HepG2 (cell line): Measurements from ENCODE around the gene MST1. TPM values are rescaled to one million over a fixed set of nuclear protein-coding genes. Genes with fewer than 3 reads are reported as not detected.

Experiments used
- KLF16 ChIP-seq, 2 experiments: sonication (generic) in 1 of 2; formaldehyde crosslinking in 1 of 2; IDR thresholded peaks; 2 replicates each; pipeline versions ENCODE4 v1.6.1 to v1.8.0; 2016 to 2023; ENCODE audit warnings: missing genetic modification reagents in 2 of 2, missing compliant biosample characterization in 1 of 2
- MBNL3 ChIP-seq: fragments of 250-450 bp; sonication (Bioruptor Pico); conservative IDR thresholded peaks from 2 replicates; pipeline ENCODE4 v1.8.0; 2022; ENCODE audit warnings: mild to moderate bottlenecking, inconsistent platforms
- MED1 ChIP-seq: sonication (generic); formaldehyde crosslinking; IDR thresholded peaks from 2 replicates; pipeline ENCODE4 v1.4.0; 2020; ENCODE audit warnings: missing genetic modification reagents
- MEIS2 ChIP-seq: sonication (generic); formaldehyde crosslinking; IDR thresholded peaks from 2 replicates; pipeline ENCODE4 v1.9.0; 2021; ENCODE audit warnings: mild to moderate bottlenecking, missing genetic modification reagents
- RBM39 ChIP-seq: fragments of 200-400 bp; formaldehyde crosslinking; IDR thresholded peaks from one replicate; pipeline ENCODE4 v1.6.1; 2018; ENCODE audit warnings: antibody characterized with exemption, mild to moderate bottlenecking, low read depth, low read length; ENCODE audit not compliant: poor library complexity, severe bottlenecking
- REXO4 ChIP-seq: sonication (generic); formaldehyde crosslinking; IDR thresholded peaks from 2 replicates; pipeline ENCODE4 v1.8.0; 2022; ENCODE audit warnings: missing genetic modification reagents, mild to moderate bottlenecking, borderline replicate concordance
- SMAD1 ChIP-seq: sonication (generic); formaldehyde crosslinking; IDR thresholded peaks from 2 replicates; pipeline ENCODE4 v1.4.0; 2020; ENCODE audit warnings: missing genetic modification reagents, low read depth, mild to moderate bottlenecking, borderline replicate concordance
- SPEN ChIP-seq: sonication (generic); formaldehyde crosslinking; IDR thresholded peaks from 2 replicates; pipeline ENCODE4 v1.5.1; 2020; ENCODE audit warnings: low read depth, mild to moderate bottlenecking, missing genetic modification reagents
- TBP ChIP-seq: sonication (generic); formaldehyde crosslinking; IDR thresholded peaks from 2 replicates; pipeline ENCODE4 v1.5.0; 2020; ENCODE audit warnings: missing genetic modification reagents
- ZBTB3 ChIP-seq: sonication (generic); formaldehyde crosslinking; IDR thresholded peaks from 2 replicates; pipeline ENCODE4 v1.4.0; 2020; ENCODE audit warnings: low read depth, mild to moderate bottlenecking, moderate library complexity, missing genetic modification reagents, borderline replicate concordance
- ZNF230 ChIP-seq: sonication (generic); formaldehyde crosslinking; IDR thresholded peaks from 2 replicates; pipeline ENCODE4 v1.4.0; 2020; ENCODE audit warnings: mild to moderate bottlenecking, missing genetic modification reagents
- ZNF619 ChIP-seq: sonication (generic); formaldehyde crosslinking; IDR thresholded peaks from 2 replicates; pipeline ENCODE4 v1.4.0; 2020; ENCODE audit warnings: mild to moderate bottlenecking, missing genetic modification reagents
- polyA plus RNA-seq, 8 experiments: library from polyadenylated mRNA; depleted of rRNA in 3 of 8; stranded (reverse) in 7 of 8; unstranded in 1 of 8; fragments of >200 nt; fragmentation: Illumina TruSeq in 4 of 8; extraction: Trizol in 4 of 8; gene quantifications; 2 replicates each; pipeline versions ENCODE4 v1.2.1 to v1.2.3, GENCODE V29; 2011 to 2016; ENCODE audit warnings: low read depth in 4 of 8, missing spikeins in 1 of 8, mixed read lengths in 1 of 8; ENCODE audit not compliant: insufficient read depth in 1 of 8
- total RNA-seq, 5 experiments: library from RNA; depleted of rRNA; stranded (reverse); fragments of >200 nt; fragmentation: Illumina TruSeq; extraction: Trizol; gene quantifications; 2 replicates each; pipeline ENCODE4 v1.2.3, GENCODE V29; 2016; ENCODE audit warnings: low read depth in 1 of 5
- TF ChIP-seq, protein P1 (sequence below): IDR thresholded peaks from 2 replicates; pipeline ENCODE4 v1.6.1; 2016; ENCODE audit warnings: mild to moderate bottlenecking
- TF ChIP-seq, protein P2 (sequence below): sonication (generic); formaldehyde crosslinking; IDR thresholded peaks from 2 replicates; pipeline ENCODE4 v1.9.0; 2021; ENCODE audit warnings: missing genetic modification reagents, mild to moderate bottlenecking, borderline replicate concordance
- TF ChIP-seq, protein P3 (sequence below): sonication (generic); formaldehyde crosslinking; IDR thresholded peaks from 2 replicates; pipeline ENCODE4 v1.5.1; 2020; ENCODE audit warnings: missing genetic modification reagents, mild to moderate bottlenecking, borderline replicate concordance
- TF ChIP-seq, protein P4 (sequence below): sonication (generic); formaldehyde crosslinking; conservative IDR thresholded peaks from 2 replicates; pipeline ENCODE4 v1.4.0; 2020; ENCODE audit warnings: mild to moderate bottlenecking, missing genetic modification reagents, moderate library complexity
- TF ChIP-seq, protein P5 (sequence below): sonication (generic); formaldehyde crosslinking; IDR thresholded peaks from 2 replicates; pipeline ENCODE4 v1.8.1; 2023; ENCODE audit warnings: mild to moderate bottlenecking, missing genetic modification reagents, borderline replicate concordance
- TF ChIP-seq, protein P6 (sequence below): sonication (generic); formaldehyde crosslinking; IDR thresholded peaks from 2 replicates; pipeline ENCODE4 v1.4.0; 2020; ENCODE audit warnings: missing genetic modification reagents

MST1 gene
- total and polyA plus RNA-seq, 2 of the 13 experiments (the other 11 are each of a cell fraction or from before 2014, with no cell fraction given): 189 to 452 TPM

DNA sequence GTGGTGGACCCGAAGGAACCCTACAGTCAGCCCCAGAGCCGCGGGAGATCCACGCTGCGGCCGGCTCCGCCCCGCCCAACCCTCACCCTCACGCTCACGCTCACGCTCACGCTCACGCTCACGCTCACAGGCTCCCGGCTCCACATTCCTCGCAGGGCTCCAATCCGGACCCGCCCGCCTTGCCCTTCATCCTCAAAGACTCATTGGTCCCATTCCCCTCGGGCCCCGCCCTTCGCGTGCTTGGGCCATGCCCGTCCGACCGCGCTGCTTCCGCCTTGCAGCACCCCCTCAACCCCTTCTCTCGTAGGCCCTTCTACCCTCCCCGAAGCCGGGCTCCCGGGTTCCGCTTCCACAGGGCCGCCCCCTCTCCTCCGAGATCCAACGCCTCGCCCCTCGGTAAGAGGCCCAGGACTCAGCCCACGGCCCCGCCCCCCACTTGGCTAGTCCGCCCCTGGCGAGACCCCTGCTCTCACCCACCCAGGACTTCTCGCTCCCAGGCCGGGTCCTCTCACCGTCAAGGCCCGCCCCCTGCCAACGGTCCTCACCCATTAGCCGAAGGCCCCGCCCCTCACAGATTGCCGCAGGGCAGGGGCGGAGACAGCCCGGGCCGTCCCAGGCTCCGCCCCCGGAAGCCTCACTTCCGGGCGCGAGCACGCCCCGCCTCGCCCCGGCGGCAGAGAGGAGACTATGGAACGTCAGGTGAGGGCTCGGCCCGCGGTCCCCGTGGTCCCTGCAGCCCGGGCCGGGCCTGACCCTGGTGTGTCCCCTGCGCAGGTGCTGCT lies 15.4 kb downstream of the MST1 start, which contains the start of gene APEH (continued):
- TF ChIP-seq TBP (CRISPR knock-in tag) (no peak), ZNF619 (CRISPR knock-in tag) (peak; percentile 74; the same call in 1 of the 2 replicates), ZNF230 (CRISPR knock-in tag) (no peak), ZBTB3 (CRISPR knock-in tag) (no peak), SPEN (CRISPR knock-in tag) (peak; percentile 36; the same call in 1 of the 2 replicates), KLF16 (CRISPR knock-in tag; IDR thresholded peaks at IDR 0.05) (0 out of 4 replicates have a peak, but pooled peaks of 1 of the 2 experiments have one; percentile 37), RBM39 (peak; percentile 45), MEIS2 (CRISPR knock-in tag) (peak; percentile 88), MBNL3 (no peak), MED1 (peak; percentile 32; the same call in 1 of the 2 replicates), REXO4 (CRISPR knock-in tag) (no peak), SMAD1 (CRISPR knock-in tag) (peak; percentile 88; the same call in 1 of the 2 replicates)
- TF ChIP-seq, protein P1, sequence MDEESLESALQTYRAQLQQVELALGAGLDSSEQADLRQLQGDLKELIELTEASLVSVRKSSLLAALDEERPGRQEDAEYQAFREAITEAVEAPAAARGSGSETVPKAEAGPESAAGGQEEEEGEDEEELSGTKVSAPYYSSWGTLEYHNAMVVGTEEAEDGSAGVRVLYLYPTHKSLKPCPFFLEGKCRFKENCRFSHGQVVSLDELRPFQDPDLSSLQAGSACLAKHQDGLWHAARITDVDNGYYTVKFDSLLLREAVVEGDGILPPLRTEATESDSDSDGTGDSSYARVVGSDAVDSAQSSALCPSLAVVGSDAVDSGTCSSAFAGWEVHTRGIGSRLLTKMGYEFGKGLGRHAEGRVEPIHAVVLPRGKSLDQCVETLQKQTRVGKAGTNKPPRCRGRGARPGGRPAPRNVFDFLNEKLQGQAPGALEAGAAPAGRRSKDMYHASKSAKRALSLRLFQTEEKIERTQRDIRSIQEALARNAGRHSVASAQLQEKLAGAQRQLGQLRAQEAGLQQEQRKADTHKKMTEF (CRISPR knock-in tag): peak; percentile 74
- TF ChIP-seq, protein P2, sequence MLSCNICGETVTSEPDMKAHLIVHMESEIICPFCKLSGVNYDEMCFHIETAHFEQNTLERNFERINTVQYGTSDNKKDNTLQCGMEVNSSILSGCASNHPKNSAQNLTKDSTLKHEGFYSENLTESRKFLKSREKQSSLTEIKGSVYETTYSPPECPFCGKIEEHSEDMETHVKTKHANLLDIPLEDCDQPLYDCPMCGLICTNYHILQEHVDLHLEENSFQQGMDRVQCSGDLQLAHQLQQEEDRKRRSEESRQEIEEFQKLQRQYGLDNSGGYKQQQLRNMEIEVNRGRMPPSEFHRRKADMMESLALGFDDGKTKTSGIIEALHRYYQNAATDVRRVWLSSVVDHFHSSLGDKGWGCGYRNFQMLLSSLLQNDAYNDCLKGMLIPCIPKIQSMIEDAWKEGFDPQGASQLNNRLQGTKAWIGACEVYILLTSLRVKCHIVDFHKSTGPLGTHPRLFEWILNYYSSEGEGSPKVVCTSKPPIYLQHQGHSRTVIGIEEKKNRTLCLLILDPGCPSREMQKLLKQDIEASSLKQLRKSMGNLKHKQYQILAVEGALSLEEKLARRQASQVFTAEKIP: no peak
- TF ChIP-seq, protein P3, sequence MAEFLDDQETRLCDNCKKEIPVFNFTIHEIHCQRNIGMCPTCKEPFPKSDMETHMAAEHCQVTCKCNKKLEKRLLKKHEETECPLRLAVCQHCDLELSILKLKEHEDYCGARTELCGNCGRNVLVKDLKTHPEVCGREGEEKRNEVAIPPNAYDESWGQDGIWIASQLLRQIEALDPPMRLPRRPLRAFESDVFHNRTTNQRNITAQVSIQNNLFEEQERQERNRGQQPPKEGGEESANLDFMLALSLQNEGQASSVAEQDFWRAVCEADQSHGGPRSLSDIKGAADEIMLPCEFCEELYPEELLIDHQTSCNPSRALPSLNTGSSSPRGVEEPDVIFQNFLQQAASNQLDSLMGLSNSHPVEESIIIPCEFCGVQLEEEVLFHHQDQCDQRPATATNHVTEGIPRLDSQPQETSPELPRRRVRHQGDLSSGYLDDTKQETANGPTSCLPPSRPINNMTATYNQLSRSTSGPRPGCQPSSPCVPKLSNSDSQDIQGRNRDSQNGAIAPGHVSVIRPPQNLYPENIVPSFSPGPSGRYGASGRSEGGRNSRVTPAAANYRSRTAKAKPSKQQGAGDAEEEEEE (CRISPR knock-in tag): no peak; the same call in 1 of the 2 replicates
- TF ChIP-seq, protein P4, sequence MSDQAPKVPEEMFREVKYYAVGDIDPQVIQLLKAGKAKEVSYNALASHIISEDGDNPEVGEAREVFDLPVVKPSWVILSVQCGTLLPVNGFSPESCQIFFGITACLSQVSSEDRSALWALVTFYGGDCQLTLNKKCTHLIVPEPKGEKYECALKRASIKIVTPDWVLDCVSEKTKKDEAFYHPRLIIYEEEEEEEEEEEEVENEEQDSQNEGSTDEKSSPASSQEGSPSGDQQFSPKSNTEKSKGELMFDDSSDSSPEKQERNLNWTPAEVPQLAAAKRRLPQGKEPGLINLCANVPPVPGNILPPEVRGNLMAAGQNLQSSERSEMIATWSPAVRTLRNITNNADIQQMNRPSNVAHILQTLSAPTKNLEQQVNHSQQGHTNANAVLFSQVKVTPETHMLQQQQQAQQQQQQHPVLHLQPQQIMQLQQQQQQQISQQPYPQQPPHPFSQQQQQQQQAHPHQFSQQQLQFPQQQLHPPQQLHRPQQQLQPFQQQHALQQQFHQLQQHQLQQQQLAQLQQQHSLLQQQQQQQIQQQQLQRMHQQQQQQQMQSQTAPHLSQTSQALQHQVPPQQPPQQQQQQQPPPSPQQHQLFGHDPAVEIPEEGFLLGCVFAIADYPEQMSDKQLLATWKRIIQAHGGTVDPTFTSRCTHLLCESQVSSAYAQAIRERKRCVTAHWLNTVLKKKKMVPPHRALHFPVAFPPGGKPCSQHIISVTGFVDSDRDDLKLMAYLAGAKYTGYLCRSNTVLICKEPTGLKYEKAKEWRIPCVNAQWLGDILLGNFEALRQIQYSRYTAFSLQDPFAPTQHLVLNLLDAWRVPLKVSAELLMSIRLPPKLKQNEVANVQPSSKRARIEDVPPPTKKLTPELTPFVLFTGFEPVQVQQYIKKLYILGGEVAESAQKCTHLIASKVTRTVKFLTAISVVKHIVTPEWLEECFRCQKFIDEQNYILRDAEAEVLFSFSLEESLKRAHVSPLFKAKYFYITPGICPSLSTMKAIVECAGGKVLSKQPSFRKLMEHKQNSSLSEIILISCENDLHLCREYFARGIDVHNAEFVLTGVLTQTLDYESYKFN (CRISPR knock-in tag): peak; percentile 67
- TF ChIP-seq, protein P5, sequence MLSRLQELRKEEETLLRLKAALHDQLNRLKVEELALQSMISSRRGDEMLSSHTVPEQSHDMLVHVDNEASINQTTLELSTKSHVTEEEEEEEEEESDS (CRISPR knock-in tag): peak; percentile 25; the same call in 1 of the 2 replicates
- TF ChIP-seq, protein P6, sequence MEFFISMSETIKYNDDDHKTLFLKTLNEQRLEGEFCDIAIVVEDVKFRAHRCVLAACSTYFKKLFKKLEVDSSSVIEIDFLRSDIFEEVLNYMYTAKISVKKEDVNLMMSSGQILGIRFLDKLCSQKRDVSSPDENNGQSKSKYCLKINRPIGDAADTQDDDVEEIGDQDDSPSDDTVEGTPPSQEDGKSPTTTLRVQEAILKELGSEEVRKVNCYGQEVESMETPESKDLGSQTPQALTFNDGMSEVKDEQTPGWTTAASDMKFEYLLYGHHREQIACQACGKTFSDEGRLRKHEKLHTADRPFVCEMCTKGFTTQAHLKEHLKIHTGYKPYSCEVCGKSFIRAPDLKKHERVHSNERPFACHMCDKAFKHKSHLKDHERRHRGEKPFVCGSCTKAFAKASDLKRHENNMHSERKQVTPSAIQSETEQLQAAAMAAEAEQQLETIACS: peak; percentile 77
